K562 (cell line): ENCODE data around the gene ADAMTS20. TPM values are rescaled to one million over a fixed set of nuclear protein-coding genes. Genes with fewer than 3 reads are reported as not detected.

Experiments used
- ATAC-seq: fragments of 200-7000 bp; cut with Tn5 transposase; 3 replicates; pipeline ENCODE4 v1.9.1; 2020; ENCODE audit warnings: moderate library complexity
- BruUV-seq: library from RNA; stranded (reverse); fragments of 400-500 nt; replicated peaks from 2 replicates; lab custom pipeline; 2021; lab: Mats Ljungman, UMichigan
- CTCF ChIA-PET: fragments of 300-600 bp; formaldehyde crosslinking; extraction: SDS; loops from one replicate; lab custom pipeline; 2021; ENCODE audit warnings: low intra/inter-chr PET ratio; lab: Yijun Ruan, JAX
- POLR2A ChIA-PET: fragments of 300-600, 350-650 bp; sonication (Branson Sonifier 250); formaldehyde crosslinking; extraction: SDS; loops from one replicate; lab custom pipeline; 2021; ENCODE audit warnings: antibody characterized with exemption, inconsistent platforms; lab: Yijun Ruan, JAX
- DNase-seq, 4 experiments: peaks; one replicate each; pipeline versions ENCODE4 v3.0.0 to v3.0.0-alpha.2; 2011 to 2018; ENCODE audit warnings: low spot score in 3 of 4, mixed read lengths in 3 of 4; ENCODE audit errors: extremely low read depth in 1 of 4
- FAIRE-seq: peaks from 2 replicates; lab custom pipeline; 2011; peaks lifted over from hg19 to GRCh38; lab: Jason Lieb, UNC
- H2AFZ ChIP-seq: 2 replicates; pipeline ENCODE4 v1.6.0; 2011; ENCODE audit warnings: low read depth, low read length, control low read depth, inconsistent platforms
- H3K27ac ChIP-seq: fragments of 200-600 bp; 3 replicates; pipeline ENCODE4 v1.8.0; 2011; ENCODE audit warnings: low read depth, mild to moderate bottlenecking, control low read depth, inconsistent platforms, low read length, moderate library complexity, mixed read lengths; ENCODE audit errors: extremely low read depth
- H3K27me3 ChIP-seq, 2 experiments: fragments of 300-600 bp in 1 of 2; 2 replicates in 1 of 2; 3 replicates in 1 of 2; pipeline versions ENCODE4 v1.6.0 to v1.8.0; 2011; ENCODE audit warnings: inconsistent platforms in 2 of 2, low read length in 2 of 2, mild to moderate bottlenecking in 1 of 2, mixed read lengths in 1 of 2, moderate library complexity in 1 of 2; ENCODE audit not compliant: control insufficient read depth in 2 of 2, insufficient read depth in 2 of 2
- H3K36me3 ChIP-seq: fragments of 300-600 bp; 3 replicates; pipeline ENCODE4 v1.8.0; 2011; ENCODE audit warnings: mild to moderate bottlenecking, low read length, inconsistent platforms; ENCODE audit not compliant: control insufficient read depth, insufficient read depth
- H3K4me1 ChIP-seq, 2 experiments: fragments of 200-600 bp in 1 of 2; replicated peaks in 1 of 2; 2 replicates in 1 of 2; 3 replicates in 1 of 2; pipeline versions ENCODE4 v1.5.1 to v1.8.0; 2011; ENCODE audit warnings: inconsistent platforms in 2 of 2, low read length in 2 of 2, mild to moderate bottlenecking in 1 of 2, mixed read lengths in 1 of 2, moderate library complexity in 1 of 2; ENCODE audit not compliant: control insufficient read depth in 2 of 2, insufficient read depth in 2 of 2
- H3K4me2 ChIP-seq: 2 replicates; pipeline ENCODE4 v1.6.1; 2011; ENCODE audit warnings: low read length, control low read depth, inconsistent platforms, mixed read lengths; ENCODE audit not compliant: insufficient read depth
- H3K4me3 ChIP-seq: fragments of 200-600 bp; sonication (generic), shearing (Covaris generic); 2 replicates; pipeline ENCODE4 v1.5.1; 2016; ENCODE audit warnings: control low read depth, inconsistent platforms
- H3K79me2 ChIP-seq: fragments of 200-600 bp; 3 replicates; pipeline ENCODE4 v1.8.0; 2011; ENCODE audit warnings: low read length, inconsistent platforms; ENCODE audit not compliant: control insufficient read depth, insufficient read depth
- H3K9ac ChIP-seq, 2 experiments: 2 replicates each; pipeline versions ENCODE4 v1.6.0 to v1.6.1; 2011; ENCODE audit warnings: low read depth in 2 of 2, low read length in 2 of 2, control low read depth in 1 of 2, inconsistent platforms in 1 of 2, mild to moderate bottlenecking in 1 of 2, mixed read lengths in 1 of 2; ENCODE audit not compliant: insufficient read depth in 1 of 2
- H3K9me1 ChIP-seq: one replicate; pipeline ENCODE4 v1.6.0; 2011; ENCODE audit warnings: inconsistent platforms, mild to moderate bottlenecking, low read length, moderate library complexity; ENCODE audit not compliant: control insufficient read depth, insufficient read depth
- H3K9me3 ChIP-seq: replicated peaks from 2 replicates; pipeline ENCODE4 v1.5.1; 2011; ENCODE audit warnings: low read depth, low read length, inconsistent platforms; ENCODE audit not compliant: control insufficient read depth, insufficient read depth
- H4K20me1 ChIP-seq: replicated peaks from 2 replicates; pipeline ENCODE4 v1.6.1; 2011; ENCODE audit warnings: low read length, inconsistent platforms, mixed read lengths; ENCODE audit not compliant: control insufficient read depth, insufficient read depth
- DIDO1 ChIP-seq: fragments of 450-650 bp; IDR thresholded peaks from 2 replicates; pipeline ENCODE4 v1.6.1; 2016; ENCODE audit warnings: low read depth, missing biosample characterization, missing genetic modification characterization
- MAFG ChIP-seq: fragments of 450-650 bp; conservative IDR thresholded peaks from 2 replicates; pipeline ENCODE4 v1.6.1; 2016; ENCODE audit warnings: missing genetic modification characterization, missing compliant biosample characterization
- YBX1 ChIP-seq: fragments of 450-650 bp; IDR thresholded peaks from 2 replicates; pipeline ENCODE4 v1.7.1; 2016; ENCODE audit warnings: mild to moderate bottlenecking
- WGBS: fragments of 100-300 bp; shearing (Covaris generic); methylation state at CpG from one replicate; pipeline ENCODE4 v1.1.6; 2016; ENCODE audit warnings: low coverage, mixed read lengths; ENCODE audit not compliant: insufficient coverage; ENCODE audit errors: missing lambda C conversion rate; 5-methylcytosine and 5-hydroxymethylcytosine counted together
- in situ Hi-C: fragments of 300-500 bp; cut with MboI; formaldehyde crosslinking; loops from 4 replicates; pipeline ENCODE4 v1.15.0; 2018; ENCODE audit warnings: inconsistent platforms, mixed read lengths
- intact Hi-C: fragments of 100-400 bp; cut with micrococcal nuclease; formaldehyde crosslinking; loops from 2 replicates; pipeline ENCODE4 v1.14.2; 2022
- polyA plus RNA-seq, 8 experiments: library from polyadenylated mRNA; depleted of rRNA in 4 of 8; stranded (reverse) in 5 of 8; unstranded in 3 of 8; fragments of >200 nt; fragmentation: Nextera tagmentation in 2 of 8; fragmentation: Illumina TruSeq in 1 of 8; extraction: Ambion mirVana in 2 of 8; extraction: Trizol in 1 of 8; gene quantifications; 2 replicates each; pipeline versions ENCODE4 v1.2.1 to v1.2.3, GENCODE V29; 2011 to 2014; ENCODE audit warnings: inconsistent platforms in 1 of 8, missing spikeins in 1 of 8
- total RNA-seq, 7 experiments: library from RNA; depleted of rRNA in 6 of 7; stranded (reverse); fragments of >200 nt in 6 of 7; fragmentation: Illumina TruSeq in 2 of 7; extraction: Trizol in 2 of 7; gene quantifications; 2 replicates each; pipeline versions ENCODE4 v1.2.1 to v1.2.3, GENCODE V29; 2011 to 2021; ENCODE audit warnings: low replicate concordance in 1 of 7

The ADAMTS20 gene
- total and polyA plus RNA-seq, 9 of the 15 experiments (the other 6 are each of a cell fraction or from before 2014, with no cell fraction given): 0.01 to 0.84 (median 0.07) TPM; not detected in 2

DNA sequence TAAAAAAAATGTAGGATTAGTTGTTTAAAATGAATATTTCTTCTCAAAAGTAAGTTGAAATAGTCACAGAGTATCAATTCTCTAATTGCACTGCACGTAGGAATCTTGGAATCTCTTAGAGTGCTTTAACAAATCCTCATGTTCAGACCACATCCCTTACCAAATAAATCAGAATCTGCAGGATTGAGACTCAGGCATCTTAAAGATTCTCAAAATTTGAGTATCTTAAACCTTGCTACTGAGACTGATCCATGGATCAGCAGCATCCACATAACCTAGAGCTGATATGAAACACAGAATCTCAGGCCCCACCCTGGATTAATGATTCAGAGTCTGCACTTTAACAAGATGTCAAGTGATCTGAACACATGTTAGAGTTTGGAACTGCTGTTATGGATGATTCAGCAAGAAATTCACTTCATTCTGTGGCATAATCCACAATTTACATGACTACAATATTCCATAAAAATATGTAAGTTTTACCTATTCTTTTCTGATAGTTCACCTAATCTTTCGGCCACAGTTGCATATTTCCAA is 58.7 kb downstream of the ADAMTS20 start:
- no peak overlapping the region for H2AFZ ChIP-seq

DNA sequence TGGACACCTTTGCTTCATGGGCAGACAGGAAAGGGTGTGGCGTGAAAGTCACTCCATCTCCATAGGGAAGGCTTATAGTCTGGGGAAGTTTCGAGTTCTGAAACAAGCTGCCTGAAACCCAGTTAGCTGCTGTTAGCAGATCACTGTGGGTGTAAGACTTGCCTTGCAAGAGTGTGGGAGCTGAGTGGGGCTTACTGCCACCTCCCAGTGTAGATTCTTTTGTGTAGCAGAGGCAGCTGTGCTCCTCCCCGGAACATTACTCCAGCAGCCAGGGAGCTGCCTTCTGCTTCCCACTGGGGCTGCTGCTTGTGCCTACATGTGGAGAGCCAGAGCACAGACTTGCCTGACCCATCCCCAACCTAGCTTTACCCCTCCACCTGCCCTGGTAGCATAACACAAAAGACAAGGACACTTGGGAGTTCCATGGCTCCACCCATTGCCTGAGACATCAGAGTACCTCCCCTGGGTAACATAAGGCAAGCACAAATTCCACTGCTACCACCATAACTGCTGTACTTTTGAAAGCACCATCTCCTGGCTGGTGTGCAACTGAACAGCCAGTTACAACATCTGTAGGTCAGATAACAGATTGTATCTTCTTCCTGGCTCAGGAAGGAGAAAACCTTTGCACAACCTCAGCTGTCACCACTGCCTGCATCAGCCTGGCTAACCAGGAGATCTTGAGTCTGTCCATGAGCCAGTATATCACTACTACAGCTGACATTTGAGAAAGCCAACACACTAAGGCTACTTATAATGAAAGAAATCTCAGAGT is 69.5 kb downstream of the ADAMTS20 start:
- ChIA-PET POLR2A (no interaction called here), CTCF (no interaction called here)
- H3K36me3 ChIP-seq: no peaks in the 10 kb centered on the region
- H3K4me1 ChIP-seq: no peaks in the 10 kb centered on the region
- DNase-seq (no peak), FAIRE-seq (no peak), ATAC-seq (no peak)
- WGBS: 14% methylated on average over 2 of the region's 3 CpGs
- intact Hi-C loops: no loop called here
- no peak for TF ChIP-seq DIDO1 (tag)
- no peak overlapping the region for H3K9ac ChIP-seq
- H3K9me3 ChIP-seq: peaks cover 3% of the 10 kb centered on the region; the same call in 1 of the 2 replicates
- H3K27ac ChIP-seq: no peak overlapping the region
- no peaks in the 10 kb centered on the region for H4K20me1 ChIP-seq
- no peaks in the 10 kb centered on the region for H3K27me3 ChIP-seq
- BruUV-seq: no TSS peak
- H3K4me2 ChIP-seq: no peak overlapping the region
- in situ Hi-C loops: no loop called here
- H3K9me1 ChIP-seq: no peaks in the 10 kb centered on the region
- H3K4me3 ChIP-seq: no peak overlapping the region
- no peak overlapping the region for H2AFZ ChIP-seq
- no peaks in the 10 kb centered on the region for H3K79me2 ChIP-seq

More for the DNA sequence above, 58.7 kb downstream of the ADAMTS20 start:
- DNase-seq (no peak), ATAC-seq (no peak), FAIRE-seq (no peak)
- no peaks in the 10 kb centered on the region for H3K79me2 ChIP-seq
- ChIA-PET POLR2A (no interaction called here), CTCF (no interaction called here)
- no peak overlapping the region for H3K4me3 ChIP-seq
- TF ChIP-seq MAFG (tag) (0 out of 2 replicates have a peak, but pooled peaks have one; percentile 14), YBX1 (no peak)
- BruUV-seq: no TSS peak
- in situ Hi-C loops: no loop called here
- H3K36me3 ChIP-seq: no peaks in the 10 kb centered on the region
- H3K9me1 ChIP-seq: no peaks in the 10 kb centered on the region
- no peaks in the 10 kb centered on the region for H3K27me3 ChIP-seq
- intact Hi-C loops: no loop called here
- no peaks in the 10 kb centered on the region for H4K20me1 ChIP-seq
- H3K4me2 ChIP-seq: no peak overlapping the region
- no peaks in the 10 kb centered on the region for H3K9me3 ChIP-seq
- no peaks in the 10 kb centered on the region for H3K4me1 ChIP-seq
- H3K27ac ChIP-seq: no peak overlapping the region
- no peak overlapping the region for H3K9ac ChIP-seq
- 0% methylated on average over 2 of the region's 2 CpGs for WGBS
